ENCODE results near the gene TRPM2.

- no peak for TF ChIP-seq RAD21 (IDR thresholded peaks at IDR 0.05 in 1 of 2, conservative IDR thresholded peaks at IDR 0.05 in 1 of 2; ENCODE audit: low read depth in 2 of 2, low read length in 2 of 2)
- TF ChIP-seq CTCF (IDR thresholded peaks at IDR 0.05; ENCODE audit: control extremely low read depth in 1 of 3, insufficient read depth in 1 of 3, low read depth in 1 of 3, low read length in 3 of 3): no peak
- TF ChIP-seq POLR2A (IDR thresholded peaks at IDR 0.05; ENCODE audit: control extremely low read depth in 1 of 2, low read depth in 2 of 2, low read length in 2 of 2): no peak
- no peak for TF ChIP-seq POLR2AphosphoS5 (IDR thresholded peaks at IDR 0.05; ENCODE audit: low read depth, low read length)
- TF ChIP-seq GABPA (IDR thresholded peaks at IDR 0.05; ENCODE audit: borderline replicate concordance, insufficient read depth, low read length): no peak
- TF ChIP-seq E2F6 (IDR thresholded peaks at IDR 0.05): no peak
- TF ChIP-seq SIN3A (conservative IDR thresholded peaks at IDR 0.05 in 1 of 2, IDR thresholded peaks at IDR 0.05 in 1 of 2; ENCODE audit: low read depth in 1 of 2, low read length in 2 of 2): no peak
- TF ChIP-seq YY1 (IDR thresholded peaks at IDR 0.05; ENCODE audit: low read depth, low read length): no peak
- no peak for TF ChIP-seq ZNF274 (IDR thresholded peaks at IDR 0.05; ENCODE audit: borderline replicate concordance, extremely low read depth, low read length)
- no peak for TF ChIP-seq TAF1 (IDR thresholded peaks at IDR 0.05; ENCODE audit: low read depth, low read length)
- TF ChIP-seq KDM5A (IDR thresholded peaks at IDR 0.05; ENCODE audit: low read length): no peak
- TF ChIP-seq HDAC2 (IDR thresholded peaks at IDR 0.05; ENCODE audit: borderline replicate concordance in 1 of 2, low read depth in 2 of 2, low read length in 2 of 2): no peak
- no peak for TF ChIP-seq RXRA (IDR thresholded peaks at IDR 0.05; ENCODE audit: insufficient read depth, low read depth, low read length)
Measured at GRCh38 chr21:44351535-44352252, 1.7 kb upstream of the TRPM2 start.

Measured in H1 (cell line).